ENCODE measurements around the gene DYNLRB2. TPM values are rescaled to one million over a fixed set of nuclear protein-coding genes. Genes with fewer than 3 reads are reported as not detected.

DYNLRB2 gene
- total RNA-seq, result not detected in 2 replicates

DNA sequence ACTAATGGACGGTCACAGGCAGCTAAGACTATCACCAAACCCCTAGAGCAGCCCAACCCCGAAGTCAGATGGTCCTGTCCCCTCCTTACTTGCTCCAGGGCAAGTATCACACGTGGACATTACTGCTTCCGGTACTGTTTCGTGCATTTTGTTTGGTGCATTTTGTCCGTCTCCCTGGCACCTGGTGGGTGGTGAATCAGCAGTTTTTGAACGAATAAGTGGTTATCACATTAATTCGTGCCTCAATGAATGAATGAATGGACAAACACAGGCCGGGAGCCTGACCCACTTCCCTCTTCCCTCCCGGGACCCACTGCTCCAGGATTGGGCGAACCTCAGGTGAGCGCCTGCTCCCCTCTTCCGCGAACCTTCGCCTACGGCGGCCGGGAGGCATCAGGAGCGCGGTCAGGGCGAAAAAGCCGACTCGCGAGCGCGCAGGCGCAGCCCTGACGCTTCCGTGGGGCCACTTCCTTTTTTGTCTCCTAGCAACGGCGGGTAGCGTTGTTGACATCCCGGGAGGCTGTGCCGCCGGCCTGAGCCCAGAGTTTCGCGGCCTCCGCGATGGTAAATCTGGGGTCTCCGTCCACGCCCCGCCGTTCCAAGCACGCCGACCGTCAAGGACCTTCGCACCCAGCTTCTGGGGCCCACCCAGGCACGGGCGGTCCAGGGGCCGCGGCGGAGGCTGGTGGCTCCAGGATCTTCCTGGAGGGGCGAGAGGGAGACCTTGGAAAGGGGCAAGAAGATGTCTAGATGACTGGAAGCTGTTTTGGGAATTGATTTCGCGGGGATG, at the start of gene DYNLRB2:
DYNLRB2 (plus strand) TSS at position 478 of the 790 bp plus-strand sequence; CDS start at position 562, 84 bp downstream.

